GM12878 (cell line): ENCODE results near the gene FAM89B. TPM values are rescaled to one million over a fixed set of nuclear protein-coding genes. Genes with fewer than 3 reads are reported as not detected.

Experiments used
- CBFB ChIP-seq: IDR thresholded peaks from 2 replicates; pipeline ENCODE4 v1.6.1; 2016; ENCODE audit warnings: antibody characterized with exemption, low read depth
- CBX5 ChIP-seq: sonication (generic); IDR thresholded peaks from 2 replicates; pipeline ENCODE4 v1.6.1; 2016; ENCODE audit warnings: low read depth, moderate library complexity, mild to moderate bottlenecking, inconsistent platforms
- ELK1 ChIP-seq: IDR thresholded peaks from 2 replicates; pipeline ENCODE4 v1.6.1; 2012; ENCODE audit warnings: low read depth, low read length, improper control_type of control experiment
- EZH2 ChIP-seq: IDR thresholded peaks from 2 replicates; pipeline ENCODE4 v1.6.1; 2012; ENCODE audit warnings: low read depth, mild to moderate bottlenecking, control low read depth, inconsistent platforms, low read length, borderline replicate concordance; ENCODE audit not compliant: control insufficient read depth
- HCFC1 ChIP-seq: fragments of 150-350 bp; IDR thresholded peaks from 2 replicates; pipeline ENCODE4 v1.6.1; 2014; ENCODE audit warnings: low read length
- PAX8 ChIP-seq: fragments of 450-650 bp; IDR thresholded peaks from 2 replicates; pipeline ENCODE4 v1.6.1; 2017; ENCODE audit warnings: mild to moderate bottlenecking, moderate library complexity
- RAD21 ChIP-seq: IDR thresholded peaks from 2 replicates; pipeline ENCODE4 v1.6.1; 2011; ENCODE audit warnings: mild to moderate bottlenecking, low read depth, low read length, moderate library complexity; ENCODE audit not compliant: insufficient read depth
- RUNX3 ChIP-seq: IDR thresholded peaks from 2 replicates; pipeline ENCODE4 v1.6.1; 2012; ENCODE audit warnings: low read length, inconsistent platforms
- SREBF1 ChIP-seq: IDR thresholded peaks from 2 replicates; pipeline ENCODE4 v1.6.1; 2012; ENCODE audit warnings: mild to moderate bottlenecking, low read length
- polyA plus RNA-seq, 11 experiments: library from polyadenylated mRNA; depleted of rRNA in 4 of 11; unstranded in 6 of 11; stranded (reverse) in 5 of 11; fragments of >200 nt; fragmentation: Nextera tagmentation in 4 of 11; fragmentation: Illumina TruSeq in 1 of 11; extraction: Ambion mirVana in 4 of 11; extraction: Trizol in 1 of 11; gene quantifications; 1 replicate in 1 of 11; 2 replicates in 10 of 11; pipeline versions ENCODE4 v1.2.1 to v1.2.3, GENCODE V29; 2011 to 2016; ENCODE audit warnings: inconsistent platforms in 2 of 11, missing spikeins in 2 of 11, low read depth in 1 of 11
- total RNA-seq, 4 experiments: library from RNA; depleted of rRNA in 3 of 4; stranded (reverse); fragments of >200 nt in 3 of 4; fragmentation: Illumina TruSeq in 1 of 4; extraction: Trizol in 1 of 4; gene quantifications; 2 replicates each; pipeline versions ENCODE4 v1.2.1 to v1.2.3, GENCODE V29; 2013 to 2021
- TF ChIP-seq, protein P1 (sequence below): fragments of 450-650 bp; formaldehyde crosslinking; IDR thresholded peaks from 2 replicates; pipeline ENCODE4 v1.4.0; 2022; ENCODE audit warnings: mild to moderate bottlenecking, moderate library complexity
- TF ChIP-seq, protein P2 (sequence below): fragments of 450-650 bp; formaldehyde crosslinking; IDR thresholded peaks from 2 replicates; pipeline ENCODE4 v1.5.0; 2022; ENCODE audit warnings: mild to moderate bottlenecking, missing genetic modification characterization

The FAM89B gene
- total and polyA plus RNA-seq, 10 of the 15 experiments (the other 5 are each of a cell fraction or from before 2014, with no cell fraction given) = 0.34 to 36.7 (median 9.8) TPM

- TF ChIP-seq PAX8 = no peak
- TF ChIP-seq, protein P1, sequence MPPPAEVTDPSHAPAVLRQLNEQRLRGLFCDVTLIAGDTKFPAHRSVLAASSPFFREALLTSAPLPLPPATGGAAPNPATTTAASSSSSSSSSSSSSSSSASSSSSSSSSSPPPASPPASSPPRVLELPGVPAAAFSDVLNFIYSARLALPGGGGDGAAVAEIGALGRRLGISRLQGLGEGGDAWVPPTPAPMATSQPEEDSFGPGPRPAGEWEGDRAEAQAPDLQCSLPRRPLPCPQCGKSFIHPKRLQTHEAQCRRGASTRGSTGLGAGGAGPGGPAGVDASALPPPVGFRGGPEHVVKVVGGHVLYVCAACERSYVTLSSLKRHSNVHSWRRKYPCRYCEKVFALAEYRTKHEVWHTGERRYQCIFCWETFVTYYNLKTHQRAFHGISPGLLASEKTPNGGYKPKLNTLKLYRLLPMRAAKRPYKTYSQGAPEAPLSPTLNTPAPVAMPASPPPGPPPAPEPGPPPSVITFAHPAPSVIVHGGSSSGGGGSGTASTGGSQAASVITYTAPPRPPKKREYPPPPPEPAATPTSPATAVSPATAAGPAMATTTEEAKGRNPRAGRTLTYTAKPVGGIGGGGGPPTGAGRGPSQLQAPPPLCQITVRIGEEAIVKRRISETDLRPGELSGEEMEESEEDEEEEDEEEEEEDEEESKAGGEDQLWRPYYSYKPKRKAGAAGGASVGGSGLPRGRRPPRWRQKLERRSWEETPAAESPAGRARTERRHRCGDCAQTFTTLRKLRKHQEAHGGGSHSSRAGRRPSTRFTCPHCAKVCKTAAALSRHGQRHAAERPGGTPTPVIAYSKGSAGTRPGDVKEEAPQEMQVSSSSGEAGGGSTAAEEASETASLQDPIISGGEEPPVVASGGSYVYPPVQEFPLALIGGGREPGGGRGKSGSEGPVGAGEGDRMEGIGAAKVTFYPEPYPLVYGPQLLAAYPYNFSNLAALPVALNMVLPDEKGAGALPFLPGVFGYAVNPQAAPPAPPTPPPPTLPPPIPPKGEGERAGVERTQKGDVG = no peak
- no peak for TF ChIP-seq ELK1
- no peak for TF ChIP-seq EZH2
- no peak for TF ChIP-seq RAD21
- no peak for TF ChIP-seq HCFC1
- TF ChIP-seq SREBF1 = no peak
- no peak for TF ChIP-seq CBX5
- TF ChIP-seq, protein P2, sequence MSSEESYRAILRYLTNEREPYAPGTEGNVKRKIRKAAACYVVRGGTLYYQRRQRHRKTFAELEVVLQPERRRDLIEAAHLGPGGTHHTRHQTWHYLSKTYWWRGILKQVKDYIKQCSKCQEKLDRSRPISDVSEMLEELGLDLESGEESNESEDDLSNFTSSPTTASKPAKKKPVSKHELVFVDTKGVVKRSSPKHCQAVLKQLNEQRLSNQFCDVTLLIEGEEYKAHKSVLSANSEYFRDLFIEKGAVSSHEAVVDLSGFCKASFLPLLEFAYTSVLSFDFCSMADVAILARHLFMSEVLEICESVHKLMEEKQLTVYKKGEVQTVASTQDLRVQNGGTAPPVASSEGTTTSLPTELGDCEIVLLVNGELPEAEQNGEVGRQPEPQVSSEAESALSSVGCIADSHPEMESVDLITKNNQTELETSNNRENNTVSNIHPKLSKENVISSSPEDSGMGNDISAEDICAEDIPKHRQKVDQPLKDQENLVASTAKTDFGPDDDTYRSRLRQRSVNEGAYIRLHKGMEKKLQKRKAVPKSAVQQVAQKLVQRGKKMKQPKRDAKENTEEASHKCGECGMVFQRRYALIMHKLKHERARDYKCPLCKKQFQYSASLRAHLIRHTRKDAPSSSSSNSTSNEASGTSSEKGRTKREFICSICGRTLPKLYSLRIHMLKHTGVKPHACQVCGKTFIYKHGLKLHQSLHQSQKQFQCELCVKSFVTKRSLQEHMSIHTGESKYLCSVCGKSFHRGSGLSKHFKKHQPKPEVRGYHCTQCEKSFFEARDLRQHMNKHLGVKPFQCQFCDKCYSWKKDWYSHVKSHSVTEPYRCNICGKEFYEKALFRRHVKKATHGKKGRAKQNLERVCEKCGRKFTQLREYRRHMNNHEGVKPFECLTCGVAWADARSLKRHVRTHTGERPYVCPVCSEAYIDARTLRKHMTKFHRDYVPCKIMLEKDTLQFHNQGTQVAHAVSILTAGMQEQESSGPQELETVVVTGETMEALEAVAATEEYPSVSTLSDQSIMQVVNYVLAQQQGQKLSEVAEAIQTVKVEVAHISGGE (CRISPR knock-in tag) = no peak
- TF ChIP-seq RUNX3 = no peak
- TF ChIP-seq CBFB = no peak
These were observed 47.1 kb downstream of the FAM89B start (continued) for GRCh38 chr11:65619281-65619928.
